Endothelial cell of hepatic sinusoid (primary cell): Measurements from ENCODE around the gene ZNF423.

Experiments
- in situ Hi-C: cut with HindIII; loops from 2 replicates; pipeline ENCODE4 v1.10.0; 2017; ENCODE audit warnings: low sequenced_read_pairs

ZNF423 gene

DNA sequence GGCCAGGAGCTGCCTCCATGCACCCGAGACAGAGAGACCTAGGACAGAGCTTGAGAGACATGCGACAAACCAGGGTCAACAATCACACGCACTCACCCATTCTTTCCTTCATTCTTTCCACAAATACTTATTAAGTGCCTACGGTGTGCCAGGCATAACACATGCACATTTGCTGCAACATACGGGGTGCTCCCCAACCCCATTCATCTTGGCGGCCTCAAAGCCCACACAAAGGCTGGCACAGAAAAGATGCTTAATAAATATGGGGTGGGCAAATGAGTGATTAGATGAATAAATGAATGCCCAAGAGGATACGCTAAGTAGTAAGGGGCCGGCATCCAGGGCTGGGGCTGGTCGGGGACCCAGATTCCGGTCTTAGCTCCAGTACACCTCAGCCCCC lies 117.9 kb downstream of the ZNF423 start:
- in situ Hi-C loops: no loop called here

DNA sequence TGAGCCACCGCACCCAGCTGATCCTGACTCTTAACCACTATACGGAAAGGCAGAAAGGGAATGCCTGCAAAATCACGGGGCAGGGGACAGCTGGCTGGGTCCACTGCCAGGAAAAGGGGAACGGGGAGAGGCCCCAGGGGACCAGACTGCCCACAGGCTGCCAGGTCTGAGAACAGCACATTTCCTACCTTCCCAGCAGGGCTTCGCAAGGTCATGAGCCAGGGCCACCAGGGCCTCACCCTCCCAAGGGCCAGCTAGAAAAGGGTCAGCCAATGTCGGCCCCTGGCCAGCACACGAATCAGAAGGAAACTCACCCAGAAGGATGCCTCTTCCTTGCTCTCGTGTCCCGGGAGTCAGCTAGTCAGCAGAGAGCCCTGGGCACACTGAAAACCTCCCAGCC lies 118.4 kb downstream of the ZNF423 start:
- in situ Hi-C loops: no loop called here

DNA sequence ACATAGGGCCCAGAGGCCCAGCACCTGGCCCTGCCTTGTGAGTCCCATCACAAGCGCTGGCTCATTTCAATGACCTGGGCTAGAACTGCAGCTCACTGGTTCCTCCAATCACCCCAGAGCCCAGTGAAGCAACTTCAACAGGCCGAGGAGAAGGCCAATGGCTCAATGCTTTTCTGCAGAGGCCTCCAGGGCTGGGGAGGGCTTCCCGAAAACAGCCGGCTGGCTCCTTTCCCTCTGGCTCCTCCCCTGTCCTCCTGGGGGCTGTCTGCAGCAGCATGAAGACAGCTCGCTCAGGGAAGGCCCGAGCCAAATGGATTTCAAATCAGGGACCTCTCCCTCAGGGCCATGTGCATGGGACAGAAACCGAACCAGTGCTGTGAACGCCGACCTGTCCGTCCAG lies 121.6 kb downstream of the ZNF423 start:
- in situ Hi-C loops: no loop called here

DNA sequence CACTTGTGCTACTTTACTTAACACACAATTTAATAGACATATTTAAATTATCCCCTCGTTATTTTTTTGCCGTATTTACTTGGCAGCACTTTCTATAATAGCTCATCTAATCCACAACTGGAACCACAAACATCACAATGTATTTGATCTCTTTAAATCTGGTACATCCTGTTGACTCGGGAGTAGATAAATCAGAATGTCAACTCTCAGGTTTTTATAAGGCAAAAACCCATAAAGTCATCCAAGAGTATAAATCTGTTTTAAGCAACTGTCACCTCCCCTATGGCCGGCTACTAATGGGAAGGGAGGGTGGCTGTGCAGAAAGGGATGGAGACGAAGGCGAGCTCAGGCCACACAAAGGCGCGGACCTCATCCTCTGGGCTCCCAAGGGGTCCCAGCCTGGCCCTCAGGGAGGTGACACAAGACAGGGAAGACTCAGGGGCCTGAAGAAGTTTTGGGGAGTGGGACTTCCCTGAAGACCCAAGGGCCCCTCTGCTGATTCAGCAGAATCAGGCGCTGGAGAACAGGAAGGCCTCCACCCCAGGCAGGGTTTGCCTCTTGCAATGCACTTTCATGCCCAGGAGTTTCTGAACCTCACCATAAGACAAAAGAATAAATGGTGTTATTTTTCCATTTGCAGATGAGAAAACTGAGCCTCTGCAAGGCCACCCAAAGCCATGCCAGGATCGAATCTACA lies 122.5 kb downstream of the ZNF423 start:
- in situ Hi-C loops: no loop called here

DNA sequence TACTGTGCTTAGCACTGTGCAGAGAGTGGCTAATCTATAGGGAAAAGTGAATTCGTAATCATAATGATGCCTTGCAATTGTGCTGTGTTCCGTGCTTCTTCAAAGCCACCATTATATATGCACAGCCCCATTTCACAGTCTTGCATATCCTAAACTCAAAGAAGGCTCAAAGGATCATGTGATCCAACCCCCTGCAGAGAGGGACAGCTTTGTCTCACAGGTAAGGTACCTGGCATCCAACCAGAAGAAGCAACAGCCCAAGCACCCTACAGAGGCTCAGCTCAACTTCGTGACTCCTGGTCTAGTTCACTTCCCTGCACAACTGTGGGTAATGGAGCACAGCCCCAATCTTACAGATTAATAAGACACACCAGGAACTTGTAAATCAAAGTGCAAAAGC lies 124.0 kb downstream of the ZNF423 start:
- in situ Hi-C loops: no loop called here

DNA sequence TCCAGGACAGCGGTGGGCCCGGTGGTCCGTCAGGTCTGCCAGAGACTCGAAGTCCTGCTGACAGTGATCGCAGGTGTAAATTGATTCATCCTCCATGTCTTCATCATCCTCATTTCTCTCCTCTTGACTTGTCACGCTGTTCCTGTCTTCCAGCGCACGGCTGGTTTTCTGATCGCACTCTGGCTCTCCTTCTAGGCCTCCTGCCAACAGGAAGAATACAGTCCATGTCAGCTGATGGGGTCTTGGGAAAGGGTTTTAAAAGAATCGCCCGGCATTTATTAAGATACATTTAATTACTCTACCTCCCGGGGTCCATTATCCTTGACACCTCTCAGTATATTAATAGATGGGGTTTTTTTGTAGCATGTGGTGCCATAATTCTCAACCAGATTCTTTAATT lies 125.1 kb downstream of the ZNF423 start:
- in situ Hi-C loops: no loop called here

DNA sequence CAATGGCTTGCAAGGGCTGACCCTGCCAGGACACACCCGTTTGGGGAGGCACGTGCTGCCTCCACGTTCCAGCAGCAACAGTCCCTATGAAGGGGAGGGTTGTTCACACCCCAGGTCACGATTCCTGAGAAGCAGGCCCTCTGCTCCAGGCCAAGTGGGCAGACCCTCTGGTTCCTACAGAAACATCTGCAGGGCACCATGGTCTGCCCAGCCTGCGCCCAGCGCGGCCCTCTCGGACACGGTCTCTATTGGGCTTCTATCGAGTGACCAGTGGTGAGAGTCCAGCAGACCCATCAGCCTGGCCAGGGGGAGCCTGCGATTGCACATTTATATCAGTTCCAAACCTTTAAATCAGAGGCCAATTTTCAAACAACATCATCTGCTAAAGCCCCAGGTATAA lies 128.3 kb downstream of the ZNF423 start:
- in situ Hi-C loops: no loop called here

DNA sequence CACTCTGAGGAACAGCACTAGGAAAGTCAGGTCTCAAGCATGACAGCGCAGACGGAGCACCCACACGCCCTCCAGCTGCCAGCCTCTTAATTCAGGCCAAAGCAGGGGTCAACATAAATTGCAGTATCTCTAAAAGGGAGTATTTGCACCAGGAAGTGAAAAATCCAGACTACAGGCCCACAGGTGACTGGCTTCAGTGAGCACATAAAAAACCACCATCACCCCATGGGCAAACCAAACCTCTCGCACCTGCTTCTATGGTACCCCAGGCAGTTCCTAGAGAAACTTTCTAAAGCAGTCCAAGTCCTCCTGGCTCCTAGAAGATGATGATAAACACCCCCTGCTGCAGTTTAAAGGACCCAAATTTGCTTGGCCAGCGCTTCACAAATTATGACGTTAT lies 129.8 kb downstream of the ZNF423 start:
- in situ Hi-C loops: no loop called here

GRCh38 chr16:49725651-49726050 lies 130.3 kb downstream of the ZNF423 start:
- in situ Hi-C loops: no loop called here

GRCh38 chr16:49724774-49725173 lies 131.1 kb downstream of the ZNF423 start:
- in situ Hi-C loops: loop anchor here (5.0 kb wide), 1 partner anchor 63 kb away; no protein-coding TSS in a partner anchor

- in situ Hi-C loops: loop anchor here (5.0 kb wide), 1 partner anchor 64 kb away; no protein-coding TSS in a partner anchor
These were observed 132.6 kb downstream of the ZNF423 start for GRCh38 chr16:49723310-49723709.

DNA sequence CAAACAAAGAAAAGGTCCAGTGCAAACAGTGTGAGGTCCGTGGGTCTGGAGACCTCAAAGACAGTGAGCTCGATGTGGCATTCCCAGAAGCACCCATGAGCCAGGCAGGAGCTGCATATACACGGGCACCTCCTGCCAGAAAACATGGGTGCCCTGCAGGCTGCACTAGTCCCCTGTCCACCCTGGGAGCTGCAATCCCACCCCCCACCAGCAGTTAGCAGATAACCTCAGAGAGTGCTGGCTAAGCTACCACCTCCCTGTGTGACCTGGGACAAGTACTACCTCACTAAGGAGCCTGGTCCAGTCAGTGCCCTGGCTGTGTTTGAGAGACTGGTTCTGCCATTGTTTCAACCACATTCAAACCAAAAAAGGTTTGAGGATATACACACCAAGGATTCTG lies 135.7 kb downstream of the ZNF423 start:
- in situ Hi-C loops: loop anchor here (5.0 kb wide), 1 partner anchor 67 kb away; no protein-coding TSS in a partner anchor

- in situ Hi-C loops: no loop called here
These were observed 138.2 kb downstream of the ZNF423 start for GRCh38 chr16:49717689-49718088.

DNA sequence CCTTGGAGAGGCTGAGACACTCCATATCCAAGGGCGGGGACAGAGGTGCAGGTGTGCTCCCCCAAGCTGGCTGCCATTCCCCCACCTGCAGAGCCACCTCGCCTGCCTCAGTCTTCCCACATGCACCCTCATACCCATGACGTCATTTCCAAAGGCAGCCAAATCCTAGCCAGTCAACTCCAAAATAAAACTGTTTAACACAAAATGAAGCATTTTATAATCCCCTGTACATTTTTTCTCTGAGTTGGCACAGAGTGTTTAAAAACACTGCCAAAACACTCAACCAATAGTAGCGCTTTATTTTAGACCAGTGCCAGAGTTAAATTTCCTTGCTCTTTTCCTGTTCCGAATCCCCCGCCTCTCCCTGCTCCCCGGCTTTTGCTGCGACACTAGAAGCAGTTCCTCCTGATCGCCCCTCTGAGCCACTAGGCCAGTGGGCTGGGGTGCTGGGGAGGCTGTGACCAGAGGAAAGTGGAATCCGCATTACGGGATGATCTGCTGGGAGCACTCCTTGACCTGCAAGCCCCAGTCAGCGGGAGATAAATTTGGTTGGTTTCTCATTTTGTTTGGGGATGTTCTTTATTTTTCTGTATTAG lies 139.5 kb downstream of the ZNF423 start:
- in situ Hi-C loops: no loop called here

- in situ Hi-C loops: loop anchor here (5.0 kb wide), 1 partner anchor 44 kb away; no protein-coding TSS in a partner anchor
These were observed 142.1 kb downstream of the ZNF423 start for GRCh38 chr16:49713770-49714169.

DNA sequence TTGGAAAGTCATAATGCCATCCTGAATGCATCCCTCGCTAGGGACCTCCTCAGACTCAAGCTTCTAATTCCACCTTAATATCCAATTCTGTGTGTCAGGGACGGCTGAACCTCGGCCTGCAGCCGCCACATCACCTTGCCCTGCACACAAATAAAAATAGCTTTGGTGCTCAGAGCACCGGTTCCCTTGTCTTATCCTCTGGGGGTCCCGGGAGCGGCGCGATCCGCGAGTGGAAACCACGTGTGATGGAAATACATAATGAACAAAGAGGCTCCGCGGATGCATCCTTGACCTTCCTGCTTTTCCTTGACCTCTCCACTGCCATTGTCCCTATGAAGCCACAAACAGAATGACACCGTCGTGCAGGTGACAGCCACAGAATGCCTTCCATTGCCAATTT lies 143.4 kb downstream of the ZNF423 start:
- in situ Hi-C loops: loop anchor here (5.0 kb wide), 1 partner anchor 45 kb away; no protein-coding TSS in a partner anchor

DNA sequence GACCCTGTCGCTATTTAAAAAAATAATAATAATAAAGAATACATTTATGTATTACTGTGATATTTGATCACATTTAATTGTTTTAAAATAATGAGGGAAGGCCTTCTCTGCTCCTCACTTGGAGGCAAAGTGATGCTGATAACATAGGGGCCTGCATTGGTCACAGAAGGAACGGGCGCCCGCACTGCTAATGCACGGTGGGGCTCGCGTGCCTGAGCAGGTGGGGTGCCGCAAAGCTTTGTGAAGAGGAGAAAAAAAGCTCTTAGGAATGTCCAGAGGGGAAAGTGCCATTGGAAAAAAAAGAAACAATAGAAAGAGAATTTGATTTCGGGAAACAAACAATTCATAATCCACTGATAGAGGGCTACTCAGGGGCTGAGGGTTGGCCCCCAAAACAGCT lies 143.8 kb downstream of the ZNF423 start:
- in situ Hi-C loops: loop anchor here (5.0 kb wide), 1 partner anchor 45 kb away; no protein-coding TSS in a partner anchor

GRCh38 chr16:49709057-49709456 lies 146.9 kb downstream of the ZNF423 start:
- in situ Hi-C loops: no loop called here

DNA sequence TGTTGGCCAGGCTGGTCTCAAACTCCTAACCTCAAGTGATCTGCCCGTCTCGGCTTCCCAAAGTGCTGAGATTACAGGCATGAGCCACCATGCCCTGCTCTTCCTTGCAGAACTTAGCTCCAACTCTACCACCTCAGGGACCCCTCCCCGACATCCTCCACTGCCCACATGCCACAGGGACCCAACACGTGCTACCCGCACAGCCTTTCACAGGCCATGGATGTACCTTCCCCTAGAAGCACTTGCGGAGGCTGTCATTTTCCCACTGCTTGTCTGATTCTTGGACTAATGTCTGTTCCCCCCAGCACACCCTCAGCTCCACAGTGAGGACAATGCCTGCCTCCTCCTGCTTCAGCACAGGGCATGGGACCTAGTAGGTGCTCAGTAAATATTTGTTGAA lies 147.4 kb downstream of the ZNF423 start:
- in situ Hi-C loops: no loop called here

DNA sequence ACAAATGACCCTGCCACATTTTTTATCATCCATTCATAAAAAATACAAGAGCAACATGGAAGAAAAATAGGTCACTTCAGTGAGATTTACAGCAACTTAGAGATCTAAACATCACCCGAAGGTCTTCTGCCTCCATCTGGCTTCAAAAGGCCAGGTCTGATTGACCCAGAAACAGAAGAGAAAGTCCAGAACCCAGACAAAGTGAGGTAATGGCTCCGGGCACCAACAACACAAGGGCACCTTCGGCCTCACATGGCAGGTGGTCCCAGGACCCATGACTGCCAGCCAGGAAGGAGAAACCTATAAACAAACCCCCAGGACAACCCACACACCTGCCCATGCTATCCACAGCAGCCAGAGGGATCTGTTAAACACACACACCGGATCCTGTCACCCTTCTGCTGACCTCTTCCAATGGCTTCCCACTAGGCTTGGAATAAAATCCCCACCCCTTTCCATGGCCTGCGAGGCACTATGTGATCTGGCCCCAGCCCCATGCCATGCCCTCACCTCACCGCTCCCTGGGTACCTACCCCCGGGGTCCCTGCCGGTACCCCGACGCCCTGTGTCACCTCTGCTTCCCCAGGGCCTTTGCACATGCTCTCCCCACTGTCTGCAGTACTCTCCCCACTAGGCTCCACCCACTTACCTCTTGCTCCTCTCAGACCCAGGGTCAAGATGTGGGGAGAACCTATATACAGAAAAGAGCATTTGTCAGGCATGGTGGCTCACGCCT lies 149.1 kb downstream of the ZNF423 start:
- in situ Hi-C loops: no loop called here

DNA sequence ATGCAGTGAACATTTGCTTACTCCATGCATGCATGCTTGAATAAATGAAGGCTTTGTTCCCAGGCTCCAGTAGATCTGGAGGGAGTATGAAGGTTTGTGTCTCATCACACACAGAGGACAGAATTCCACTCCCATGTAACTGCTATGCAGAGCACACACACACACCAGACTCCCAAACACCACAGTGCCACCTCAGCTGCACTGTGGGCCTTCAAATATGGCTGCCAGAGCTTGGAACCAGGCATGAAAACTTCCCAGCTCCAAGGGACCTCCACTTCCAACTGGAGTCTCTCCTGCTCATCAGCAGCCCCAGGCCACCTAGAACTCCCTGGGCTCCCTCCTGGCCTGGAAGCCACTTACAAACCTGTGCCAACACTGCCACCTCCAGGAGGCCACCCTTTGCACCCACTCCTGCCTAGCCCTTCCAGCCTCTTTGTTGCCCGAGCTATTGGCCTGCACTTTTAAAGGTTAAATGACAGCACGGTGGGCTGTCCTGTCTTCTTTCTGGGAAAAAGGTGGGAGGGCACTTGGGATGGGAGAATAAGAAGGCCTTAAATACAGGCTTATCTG lies 151.2 kb downstream of the ZNF423 start:
- in situ Hi-C loops: no loop called here
